Stomach smooth muscle (tissue), 2 donors: ENCODE results near the gene MAG.

Source experiments
- H3K27ac ChIP-seq: one replicate; pipeline ENCODE4 v1.7.0; 2013; ENCODE audit warnings: mild to moderate bottlenecking, low read length, inconsistent platforms
- H3K27me3 ChIP-seq, 2 donors: one replicate each; pipeline ENCODE4 v1.7.0; 2013; ENCODE audit warnings: low read length in 2 of 2; ENCODE audit not compliant: insufficient read depth in 2 of 2, control insufficient read depth in 1 of 2
- H3K36me3 ChIP-seq, 2 donors: one replicate each; pipeline ENCODE4 v1.7.0; 2013; ENCODE audit warnings: low read length in 2 of 2; ENCODE audit not compliant: control insufficient read depth in 2 of 2, insufficient read depth in 2 of 2
- H3K4me1 ChIP-seq: one replicate; pipeline ENCODE4 v1.7.0; 2013; ENCODE audit warnings: low read length; ENCODE audit not compliant: control insufficient read depth, insufficient read depth
- H3K4me3 ChIP-seq, 2 donors: one replicate each; pipeline ENCODE4 v1.7.0; 2013; ENCODE audit warnings: low read length in 2 of 2
- H3K9ac ChIP-seq, 2 donors: one replicate each; pipeline ENCODE4 v1.7.0; 2013; ENCODE audit warnings: low read length in 2 of 2, mild to moderate bottlenecking in 1 of 2
- H3K9me3 ChIP-seq, 2 donors: one replicate each; pipeline ENCODE4 v1.7.0; 2013; ENCODE audit warnings: low read length in 2 of 2; ENCODE audit not compliant: control insufficient read depth in 2 of 2
- donor health status: healthy.
- donor health status: Pancreatic carcinoma.

Gene MAG

GRCh38 chr19:35327642-35328041 is 35.7 kb downstream of the MAG start:
- no peak overlapping the region for H3K9ac ChIP-seq
- no peak overlapping the region for H3K4me3 ChIP-seq
- H3K36me3 ChIP-seq: no peaks in the 10 kb centered on the region
- no peak overlapping the region for H3K27ac ChIP-seq
- no peaks in the 10 kb centered on the region for H3K9me3 ChIP-seq
- peaks cover 3 to 10% of the 10 kb centered on the region in 2 donors for H3K27me3 ChIP-seq
- no peaks in the 10 kb centered on the region for H3K4me1 ChIP-seq

- Histone ChIP-seq H3K9ac (no peak within 1 kb of the TSS), H3K27ac (no peak within 1 kb of the TSS), H3K9me3 (no peaks in the 10 kb centered on the region), H3K27me3 (peaks cover 7 to 16% of the 10 kb centered on the region in 2 donors), H3K4me3 (no peak within 1 kb of the TSS), H3K36me3 (no peaks in the 10 kb centered on the region), H3K4me1 (no peaks in the 10 kb centered on the region)
Observed at GRCh38 chr19:35328851-35329285, 36.9 kb downstream of the MAG start, which contains the start of gene CD22. CD22 (plus strand) TSS chr19:35329187; CDS start chr19:35332041, 2,854 bp downstream.

DNA sequence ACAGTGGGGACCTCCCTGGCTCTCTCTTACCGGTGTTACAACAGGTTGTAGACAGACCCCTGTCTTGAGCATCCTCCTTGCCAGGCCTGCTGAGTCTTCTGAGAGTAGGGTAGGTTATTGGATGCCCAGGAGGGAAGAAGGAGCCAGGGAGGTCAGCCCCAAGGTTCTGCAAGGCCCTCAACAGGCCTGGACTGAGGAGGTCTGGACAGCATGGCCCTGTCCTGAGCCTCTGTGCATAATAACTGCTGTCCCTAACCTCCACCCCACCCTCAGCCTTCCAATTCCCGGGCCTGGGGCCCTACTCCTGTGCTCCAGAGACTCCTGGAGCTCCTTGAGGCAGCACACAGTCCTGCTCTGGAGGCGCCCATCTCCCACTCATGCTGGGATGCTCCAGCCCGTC is 37.4 kb downstream of the MAG start:
- Histone ChIP-seq H3K4me1 (no peaks in the 10 kb centered on the region), H3K9me3 (no peaks in the 10 kb centered on the region), H3K36me3 (no peaks in the 10 kb centered on the region), H3K27me3 (peaks cover 7 to 16% of the 10 kb centered on the region in 2 donors), H3K4me3 (no peak overlapping the region), H3K27ac (no peak overlapping the region), H3K9ac (no peak overlapping the region)

DNA sequence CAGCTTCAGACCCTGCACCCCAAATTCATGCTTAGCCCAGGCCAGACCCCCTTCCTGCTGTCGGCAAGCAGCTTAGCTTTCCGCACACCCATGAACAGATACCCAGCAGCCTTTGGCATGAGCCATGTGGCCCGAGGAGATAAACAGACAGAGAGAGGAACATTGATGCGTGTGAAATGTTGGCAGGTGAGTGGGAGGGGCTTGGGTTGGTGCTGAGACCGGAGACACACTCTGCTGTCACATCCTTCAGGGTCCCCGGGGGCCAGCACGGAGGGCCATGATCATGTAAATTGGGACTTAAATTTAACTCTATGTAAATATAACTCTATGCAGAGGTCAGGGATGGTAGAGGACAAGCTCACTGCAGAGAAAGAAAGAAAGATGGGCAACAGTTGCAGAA is 38.5 kb downstream of the MAG start:
- no peaks in the 10 kb centered on the region for H3K36me3 ChIP-seq
- peaks cover 7 to 16% of the 10 kb centered on the region in 2 donors for H3K27me3 ChIP-seq
- H3K4me1 ChIP-seq: no peaks in the 10 kb centered on the region
- no peak overlapping the region for H3K9ac ChIP-seq
- no peak overlapping the region for H3K27ac ChIP-seq
- no peaks in the 10 kb centered on the region for H3K9me3 ChIP-seq
- no peak overlapping the region for H3K4me3 ChIP-seq

GRCh38 chr19:35331551-35332214 is 39.7 kb downstream of the MAG start:
- no peaks in the 10 kb centered on the region for H3K4me1 ChIP-seq
- H3K9me3 ChIP-seq: no peaks in the 10 kb centered on the region
- H3K27me3 ChIP-seq: peaks cover 7 to 19% of the 10 kb centered on the region in 2 donors
- no peaks in the 10 kb centered on the region for H3K36me3 ChIP-seq
- H3K4me3 ChIP-seq: no peak overlapping the region
- H3K27ac ChIP-seq: no peak overlapping the region
- no peak overlapping the region for H3K9ac ChIP-seq

- H3K9ac ChIP-seq: no peak overlapping the region
- no peaks in the 10 kb centered on the region for H3K9me3 ChIP-seq
- H3K4me1 ChIP-seq: no peaks in the 10 kb centered on the region
- H3K27ac ChIP-seq: no peak overlapping the region
- no peak overlapping the region for H3K4me3 ChIP-seq
- H3K36me3 ChIP-seq: no peaks in the 10 kb centered on the region
- peaks cover 7 to 19% of the 10 kb centered on the region in 2 donors for H3K27me3 ChIP-seq
Observed at GRCh38 chr19:35332817-35333216, 40.9 kb downstream of the MAG start.

- Histone ChIP-seq H3K9ac (no peak overlapping the region), H3K9me3 (no peaks in the 10 kb centered on the region), H3K27me3 (peaks cover 7 to 14% of the 10 kb centered on the region in 2 donors), H3K4me3 (no peak overlapping the region), H3K4me1 (no peaks in the 10 kb centered on the region), H3K36me3 (no peaks in the 10 kb centered on the region), H3K27ac (no peak overlapping the region)
Observed at GRCh38 chr19:35334144-35334753, 42.3 kb downstream of the MAG start.

GRCh38 chr19:35336166-35336955 is 44.4 kb downstream of the MAG start:
- Histone ChIP-seq H3K4me1 (no peaks in the 10 kb centered on the region), H3K4me3 (no peak overlapping the region), H3K27me3 (peaks cover 4 to 10% of the 10 kb centered on the region in 2 donors), H3K36me3 (no peaks in the 10 kb centered on the region), H3K27ac (no peak overlapping the region), H3K9me3 (no peaks in the 10 kb centered on the region), H3K9ac (no peak overlapping the region)

DNA sequence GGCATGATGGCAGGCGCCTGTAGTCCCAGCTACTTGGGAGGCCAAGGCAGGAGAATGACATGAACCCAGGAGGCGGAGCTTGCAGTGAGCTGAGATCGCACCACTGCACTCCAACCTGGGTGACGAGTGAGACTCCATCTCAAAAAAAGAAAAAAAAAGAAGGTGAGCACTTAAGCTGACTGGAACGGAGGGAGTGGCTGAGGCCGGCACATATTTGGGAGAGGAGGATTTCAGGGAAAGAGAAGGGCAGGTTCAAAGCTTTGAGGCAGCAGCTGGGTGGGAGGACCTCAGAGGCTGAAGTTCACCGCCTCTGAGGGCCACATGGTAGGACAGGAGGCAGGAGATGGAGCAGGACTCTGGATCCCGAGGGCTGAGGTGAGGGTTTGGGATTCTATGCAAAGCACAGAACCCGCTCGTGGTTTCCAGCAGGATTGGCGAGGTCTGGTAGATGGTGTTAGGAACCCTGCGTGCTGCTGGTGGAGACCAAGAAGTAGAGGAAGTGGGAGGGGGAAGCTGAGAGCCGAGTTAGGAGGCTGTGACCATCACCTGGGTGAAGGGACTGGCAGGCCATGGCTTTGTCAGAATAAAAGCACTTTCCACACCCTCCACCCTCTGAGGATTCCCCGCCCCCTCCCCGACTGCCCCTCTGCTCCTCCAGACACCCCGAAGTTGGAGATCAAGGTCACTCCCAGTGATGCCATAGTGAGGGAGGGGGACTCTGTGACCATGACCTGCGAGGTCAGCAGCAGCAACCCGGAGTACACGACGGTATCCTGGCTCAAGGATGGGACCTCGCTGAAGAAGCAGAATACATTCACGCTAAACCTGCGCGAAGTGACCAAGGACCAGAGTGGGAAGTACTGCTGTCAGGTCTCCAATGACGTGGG is 45.4 kb downstream of the MAG start:
- H3K36me3 ChIP-seq: no peaks in the 10 kb centered on the region
- no peaks in the 10 kb centered on the region for H3K9me3 ChIP-seq
- H3K27me3 ChIP-seq: peaks cover 6 to 10% of the 10 kb centered on the region in 2 donors
- H3K27ac ChIP-seq: no peak overlapping the region
- H3K9ac ChIP-seq: no peak overlapping the region
- no peak overlapping the region for H3K4me3 ChIP-seq
- no peaks in the 10 kb centered on the region for H3K4me1 ChIP-seq

- H3K9ac ChIP-seq: no peak overlapping the region
- H3K9me3 ChIP-seq: no peaks in the 10 kb centered on the region
- no peak overlapping the region for H3K27ac ChIP-seq
- no peaks in the 10 kb centered on the region for H3K36me3 ChIP-seq
- no peak overlapping the region for H3K4me3 ChIP-seq
- peaks cover 6% of the 10 kb centered on the region in 2 donors for H3K27me3 ChIP-seq
- H3K4me1 ChIP-seq: no peaks in the 10 kb centered on the region
Observed at GRCh38 chr19:35337984-35338296, 46.0 kb downstream of the MAG start.
